Measurements from ENCODE around the gene MGMT.

Gene MGMT

GRCh38 chr10:129528376-129528978 is 61.4 kb downstream of the MGMT start:
- DNase-seq (ENCODE audit: extremely low read depth, low read depth): no peak
- H3K4me3 ChIP-seq (replicated peaks; ENCODE audit: low read depth, low read length): no peak overlapping the region
- no peak for TF ChIP-seq CTCF (IDR thresholded peaks at IDR 0.05; ENCODE audit: low read depth, low read length, missing control alignments)

GRCh38 chr10:129530581-129530980 is 63.5 kb downstream of the MGMT start:
- no peak overlapping the region for H3K4me3 ChIP-seq (replicated peaks; ENCODE audit: low read depth, low read length)
- TF ChIP-seq CTCF (IDR thresholded peaks at IDR 0.05; ENCODE audit: low read depth, low read length, missing control alignments): no peak
- no peak for DNase-seq (ENCODE audit: extremely low read depth, low read depth)

- DNase-seq (ENCODE audit: extremely low read depth, low read depth): no peak
- TF ChIP-seq CTCF (IDR thresholded peaks at IDR 0.05; ENCODE audit: low read depth, low read length, missing control alignments): no peak
- H3K4me3 ChIP-seq (replicated peaks; ENCODE audit: low read depth, low read length): no peak overlapping the region
These were observed 64.3 kb downstream of the MGMT start for GRCh38 chr10:129531195-129531968.

GRCh38 chr10:129531969-129532660 is 65.1 kb downstream of the MGMT start:
- no peak for DNase-seq (ENCODE audit: extremely low read depth, low read depth)
- no peak for TF ChIP-seq CTCF (IDR thresholded peaks at IDR 0.05; ENCODE audit: low read depth, low read length, missing control alignments)
- H3K4me3 ChIP-seq (replicated peaks; ENCODE audit: low read depth, low read length): no peak overlapping the region

GRCh38 chr10:129532838-129533237 is 65.8 kb downstream of the MGMT start:
- TF ChIP-seq CTCF (IDR thresholded peaks at IDR 0.05; ENCODE audit: low read depth, low read length, missing control alignments): no peak
- no peak for DNase-seq (ENCODE audit: extremely low read depth, low read depth)
- no peak overlapping the region for H3K4me3 ChIP-seq (replicated peaks; ENCODE audit: low read depth, low read length)

GRCh38 chr10:129533281-129533680 is 66.2 kb downstream of the MGMT start:
- TF ChIP-seq CTCF (IDR thresholded peaks at IDR 0.05; ENCODE audit: low read depth, low read length, missing control alignments): no peak
- no peak overlapping the region for H3K4me3 ChIP-seq (replicated peaks; ENCODE audit: low read depth, low read length)

More at GRCh38 chr10:129533281-129533680, 66.2 kb downstream of the MGMT start:
- no peak for DNase-seq (ENCODE audit: extremely low read depth, low read depth)

All from HFF-Myc (cell line).